ENCODE measurements around the gene LCP2.

LCP2 gene

GRCh38 chr5:170286386-170286925 is 11.1 kb downstream of the LCP2 start:
- ATAC-seq, result no peak
- TF ChIP-seq CREB5 (CRISPR knock-in tag; IDR thresholded peaks at IDR 0.05; ENCODE audit: low read depth) (no peak), CSRNP3 (CRISPR knock-in tag; IDR thresholded peaks at IDR 0.05) (no peak), ISL1 (CRISPR knock-in tag; IDR thresholded peaks at IDR 0.05) (no peak), ESRRG (CRISPR knock-in tag; IDR thresholded peaks at IDR 0.05) (no peak), TOX (CRISPR knock-in tag; IDR thresholded peaks at IDR 0.05; ENCODE audit: borderline replicate concordance) (no peak), BACH2 (CRISPR knock-in tag; IDR thresholded peaks at IDR 0.05; ENCODE audit: borderline replicate concordance) (no peak), POU6F1 (CRISPR knock-in tag; IDR thresholded peaks at IDR 0.05; ENCODE audit: borderline replicate concordance, low read depth) (no peak), TCF4 (CRISPR knock-in tag; IDR thresholded peaks at IDR 0.05; ENCODE audit: borderline replicate concordance) (no peak), SNAI2 (CRISPR knock-in tag; IDR thresholded peaks at IDR 0.05) (no peak), ARNTL (CRISPR knock-in tag; IDR thresholded peaks at IDR 0.05; ENCODE audit: borderline replicate concordance, low read depth) (no peak), GLIS3 (CRISPR knock-in tag; IDR thresholded peaks at IDR 0.05) (no peak), RARB (CRISPR knock-in tag; IDR thresholded peaks at IDR 0.05) (no peak), OSR1 (CRISPR knock-in tag; IDR thresholded peaks at IDR 0.05) (no peak), ZNF565 (CRISPR knock-in tag; conservative IDR thresholded peaks at IDR 0.05; ENCODE audit: low read depth) (no peak), ZC3H10 (CRISPR knock-in tag; IDR thresholded peaks at IDR 0.05) (no peak)

- TF ChIP-seq SNAI2 (CRISPR knock-in tag; IDR thresholded peaks at IDR 0.05), result no peak
- no peak for TF ChIP-seq ESRRG (CRISPR knock-in tag; IDR thresholded peaks at IDR 0.05)
- TF ChIP-seq CSRNP3 (CRISPR knock-in tag; IDR thresholded peaks at IDR 0.05), result no peak
- TF ChIP-seq ZFP3 (CRISPR knock-in tag; IDR thresholded peaks at IDR 0.05), result no peak
- TF ChIP-seq TCF4 (CRISPR knock-in tag; IDR thresholded peaks at IDR 0.05; ENCODE audit: borderline replicate concordance), result no peak
- no peak for TF ChIP-seq CSDC2 (CRISPR knock-in tag; IDR thresholded peaks at IDR 0.05)
- TF ChIP-seq ISL1 (CRISPR knock-in tag; IDR thresholded peaks at IDR 0.05), result no peak
- no peak for TF ChIP-seq ZC3H10 (CRISPR knock-in tag; IDR thresholded peaks at IDR 0.05)
- no peak for TF ChIP-seq ARNTL (CRISPR knock-in tag; IDR thresholded peaks at IDR 0.05; ENCODE audit: borderline replicate concordance, low read depth)
- TF ChIP-seq PPARA (CRISPR knock-in tag; IDR thresholded peaks at IDR 0.05; ENCODE audit: borderline replicate concordance), result no peak
- no peak for TF ChIP-seq GLIS3 (CRISPR knock-in tag; IDR thresholded peaks at IDR 0.05)
- no peak for TF ChIP-seq PATZ1 (CRISPR knock-in tag; IDR thresholded peaks at IDR 0.05; ENCODE audit: borderline replicate concordance)
- no peak for TF ChIP-seq ZNF70 (CRISPR knock-in tag; IDR thresholded peaks at IDR 0.05)
- TF ChIP-seq TSHZ2 (CRISPR knock-in tag; IDR thresholded peaks at IDR 0.05), result no peak
- TF ChIP-seq OSR1 (CRISPR knock-in tag; IDR thresholded peaks at IDR 0.05), result no peak
- TF ChIP-seq CREB5 (CRISPR knock-in tag; IDR thresholded peaks at IDR 0.05; ENCODE audit: low read depth), result no peak
- TF ChIP-seq POU6F1 (CRISPR knock-in tag; IDR thresholded peaks at IDR 0.05; ENCODE audit: borderline replicate concordance, low read depth), result no peak
- no peak for TF ChIP-seq BACH2 (CRISPR knock-in tag; IDR thresholded peaks at IDR 0.05; ENCODE audit: borderline replicate concordance)
- TF ChIP-seq ZNF565 (CRISPR knock-in tag; conservative IDR thresholded peaks at IDR 0.05; ENCODE audit: low read depth), result no peak
- no peak for ATAC-seq
Measured at GRCh38 chr5:170285181-170285580, 12.4 kb downstream of the LCP2 start.

Data from SK-N-SH treated with all-trans-retinoic acid at 6 μM for 48 hours (cell line).